Stimulated activated CD8-positive, alpha-beta memory T cell treated with anti-CD3 and anti-CD28 coated beads, Interleukin-15, amount 100 ng/mL, for 24 hours (primary cell): ENCODE data around the gene PSG6.
"Not testable (repeated sequence)": the region's sequence is repeated elsewhere in the genome, so short reads cannot be mapped to it uniquely, and the experiment has no call there.

Experiments
- DNase-seq: peaks from one replicate; pipeline ENCODE4 v3.0.0-alpha.2; 2020; ENCODE audit warnings: low read depth

The PSG6 gene

DNA sequence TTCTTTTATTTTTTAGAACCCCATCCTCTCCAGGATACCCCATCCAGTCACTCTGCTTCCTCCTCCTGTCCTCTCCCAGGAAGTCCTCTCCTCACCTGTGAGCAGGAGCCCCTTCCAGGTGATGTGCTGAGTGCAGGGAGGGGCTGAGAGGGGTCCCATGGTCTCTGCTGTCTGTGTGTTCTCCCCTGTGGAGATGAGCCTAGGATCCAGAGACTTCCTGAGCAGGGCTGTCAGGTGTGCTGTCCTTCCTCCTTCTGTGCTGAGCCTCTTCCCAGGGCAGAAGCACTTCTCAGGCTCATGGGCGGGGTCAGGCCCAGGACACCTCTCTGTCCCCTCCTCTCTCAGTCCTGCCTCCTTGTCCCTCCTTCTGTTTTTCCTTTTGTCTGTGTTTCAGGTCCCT, at the start of gene PSG6:
TSS of gene PSG6 (minus strand) at position 261 of the 400 bp plus-strand sequence. CDS start at position 159, 102 bp downstream.
- DNase-seq: not testable (repeated sequence)

DNA sequence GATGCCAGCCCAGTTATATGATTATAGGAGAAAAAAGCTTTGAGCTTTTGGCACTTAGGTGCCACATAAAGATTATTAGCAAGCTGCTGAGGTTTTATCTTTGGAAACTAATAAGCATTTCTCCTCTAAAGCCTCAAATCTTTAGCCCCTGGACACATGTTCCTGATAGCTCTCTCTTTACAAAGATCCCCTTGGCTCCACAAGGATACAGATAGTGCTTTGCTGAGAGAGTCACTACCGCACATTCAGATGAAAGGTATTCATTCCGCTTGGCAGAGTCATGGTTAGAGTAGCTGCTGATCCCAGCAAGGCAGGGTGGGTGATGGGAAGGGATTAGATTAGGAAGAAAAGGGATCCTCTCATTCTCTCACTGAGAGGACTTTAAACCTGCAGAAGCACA, 47.5 kb upstream of the PSG6 start:
- DNase-seq: no peak

DNA sequence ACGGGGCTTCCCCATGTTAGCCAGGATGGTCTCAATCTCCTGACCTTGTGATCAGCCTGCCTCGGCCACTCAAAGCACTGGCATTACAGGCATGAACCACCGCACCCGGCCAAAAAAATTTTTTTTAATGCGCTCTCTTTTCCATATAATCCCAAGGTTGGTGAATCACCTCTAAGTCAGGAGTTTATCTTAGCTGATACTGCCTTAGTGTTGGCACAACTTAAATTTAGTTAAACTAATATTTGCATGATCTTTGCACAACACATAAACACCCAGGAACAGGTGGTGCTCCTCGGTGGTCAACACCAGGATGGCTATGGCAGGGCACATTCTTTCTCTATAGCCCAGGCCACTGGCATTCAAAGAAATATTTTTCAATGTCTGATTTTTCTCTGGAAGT, 43.4 kb upstream of the PSG6 start:
- no peak for DNase-seq

DNA sequence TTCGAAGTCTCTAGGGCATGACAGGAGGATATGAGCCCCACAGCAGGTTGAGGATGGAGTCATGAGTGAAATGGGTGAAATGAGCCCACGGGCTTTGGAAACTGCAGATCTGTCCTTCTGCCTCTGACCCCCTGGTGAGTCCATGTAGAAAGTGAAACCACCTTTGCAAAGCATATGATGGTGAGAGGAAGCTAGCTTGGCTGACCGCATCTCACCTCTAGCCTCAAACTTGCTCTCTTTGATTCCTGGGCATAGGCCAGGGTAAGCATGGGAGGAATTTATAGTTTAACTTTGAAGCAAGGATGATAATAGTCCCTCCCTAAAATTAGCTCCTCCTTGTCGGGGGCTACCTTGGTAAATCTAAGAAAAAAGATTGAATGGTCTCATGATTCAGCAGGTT, 34.4 kb upstream of the PSG6 start:
- not testable (repeated sequence) for DNase-seq

DNA sequence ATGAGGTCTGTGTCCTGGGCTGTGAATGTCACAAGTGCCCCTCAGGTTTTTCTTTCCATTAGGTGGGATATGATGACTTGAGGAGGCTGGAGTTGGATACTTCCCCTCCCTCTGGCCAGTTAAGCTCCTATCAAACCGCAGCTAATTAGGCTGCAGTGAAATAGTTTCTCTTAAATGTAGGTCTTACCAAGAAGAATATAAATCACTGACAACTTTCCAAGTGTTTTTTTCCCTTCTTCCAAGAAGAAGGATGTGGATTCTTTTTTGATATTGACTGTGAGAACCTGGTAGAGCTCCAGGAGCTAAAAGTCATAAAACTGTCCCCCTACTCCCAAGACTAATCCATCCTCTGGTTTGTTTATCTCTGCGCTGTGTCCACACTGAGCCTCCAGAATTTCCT, 33.8 kb upstream of the PSG6 start:
- not testable (repeated sequence) for DNase-seq

DNA sequence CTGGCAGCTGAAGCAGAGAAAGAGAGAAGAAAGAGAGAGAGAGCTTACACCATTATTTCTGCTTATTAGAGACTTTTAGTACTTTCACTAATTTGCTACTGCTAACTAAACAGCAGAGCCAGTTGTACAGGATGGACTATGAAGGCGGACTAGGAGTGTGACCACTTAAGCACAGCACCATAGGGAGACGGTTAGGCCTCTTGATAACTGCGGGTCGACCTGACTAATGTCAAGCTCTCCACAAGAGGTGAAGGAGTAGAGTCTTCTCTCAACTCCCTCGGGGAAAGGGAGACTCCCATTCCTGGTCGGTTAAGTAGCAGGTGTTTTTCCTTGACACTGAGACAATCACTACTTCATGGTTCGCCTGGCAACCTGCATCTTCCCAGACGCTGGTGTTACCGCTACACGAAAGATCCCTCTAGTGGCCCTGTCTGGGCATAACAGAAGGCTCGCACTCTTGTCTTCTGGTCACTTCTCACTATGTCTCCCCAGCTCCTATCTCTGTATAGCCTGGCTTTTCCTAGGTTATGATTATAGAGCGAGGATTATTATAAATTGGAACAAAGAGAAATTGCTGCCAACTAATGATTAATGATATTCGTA, 24.6 kb upstream of the PSG6 start:
- no peak for DNase-seq

DNA sequence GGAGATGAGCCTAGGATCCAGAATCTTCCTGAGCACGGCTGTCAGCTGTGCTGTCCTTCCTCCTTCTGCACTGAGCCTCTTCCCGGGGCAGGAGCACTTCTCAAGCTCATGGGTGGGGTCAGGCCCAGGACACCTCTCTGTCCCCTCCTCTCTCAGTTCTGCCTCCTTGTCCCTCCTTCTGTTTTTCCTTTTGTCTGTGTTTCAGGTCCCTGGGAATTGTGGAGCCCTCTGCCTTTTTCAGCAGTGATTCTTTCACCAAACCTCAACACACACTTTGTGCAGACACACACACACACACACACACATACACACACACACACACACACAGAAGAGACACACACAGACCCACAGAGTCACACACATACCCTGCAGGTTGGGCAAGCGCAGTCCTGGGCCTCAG, 19.4 kb upstream of the PSG6 start, which contains the start of gene PSG7:
TSS of gene PSG7 (minus strand) at position 101 of the 400 bp plus-strand sequence. CDS start 131 bp downstream, outside the sequence.
- DNase-seq: not testable (repeated sequence)

DNA sequence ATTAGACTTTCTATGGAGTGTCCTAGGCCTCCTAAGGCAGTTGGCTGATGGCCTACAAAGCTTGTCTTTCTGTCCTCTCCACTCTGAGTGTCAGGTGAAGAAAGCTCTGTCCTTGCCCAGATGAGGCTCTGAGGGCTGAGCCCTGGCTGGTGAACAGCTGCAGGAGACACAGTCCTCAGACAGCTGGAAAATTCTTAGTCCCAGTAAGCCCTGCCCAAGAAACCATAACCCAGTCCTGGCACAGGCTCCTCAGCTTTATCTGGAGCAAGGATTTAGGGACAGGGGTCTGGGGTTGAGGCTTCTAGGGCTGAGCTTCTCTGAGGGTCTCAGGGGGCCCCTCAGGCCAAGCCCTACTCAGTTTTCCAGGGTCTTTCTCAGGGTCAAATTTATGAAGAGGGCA, 17.0 kb upstream of the PSG6 start:
- DNase-seq: not testable (repeated sequence)

DNA sequence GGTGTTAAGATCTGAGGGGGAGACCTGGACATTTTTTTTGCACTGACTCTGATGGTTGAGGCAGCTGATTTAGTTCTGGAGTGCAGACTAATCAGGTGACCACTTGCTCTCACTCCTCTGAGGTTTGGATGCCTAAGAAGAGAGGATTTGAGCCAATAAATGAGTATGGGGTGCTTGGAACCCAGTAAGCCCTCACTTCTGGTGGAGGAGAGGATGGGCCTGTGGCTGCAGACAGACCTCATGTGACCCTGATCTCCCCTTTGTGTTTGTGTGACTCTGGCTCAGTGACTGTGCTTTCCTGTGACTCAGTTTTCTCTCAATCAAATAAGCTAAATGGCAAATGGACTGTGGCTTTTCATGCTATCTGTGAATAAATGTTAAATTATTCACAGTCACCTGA, 16.5 kb upstream of the PSG6 start:
- not testable (repeated sequence) for DNase-seq

DNA sequence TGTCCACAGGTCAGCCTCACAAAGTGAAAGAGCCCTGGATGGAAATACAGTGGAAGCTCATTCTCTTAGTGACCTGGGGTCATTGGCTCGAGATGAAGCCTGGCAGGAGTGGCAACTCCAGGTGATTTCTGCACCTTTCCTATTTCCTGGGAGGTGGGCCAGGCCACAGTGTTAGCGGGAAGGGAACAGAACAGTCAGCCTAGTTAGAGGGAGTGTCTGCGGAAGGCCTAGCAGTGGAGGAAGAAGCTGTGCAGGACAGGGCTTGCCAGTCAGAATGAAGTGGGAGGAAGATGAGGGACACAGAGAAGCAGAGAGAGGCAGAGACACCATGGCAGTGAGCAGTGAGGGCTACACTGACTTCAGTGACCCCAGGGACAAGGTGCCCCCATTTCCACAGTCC, 15.7 kb upstream of the PSG6 start:
- DNase-seq: not testable (repeated sequence)

DNA sequence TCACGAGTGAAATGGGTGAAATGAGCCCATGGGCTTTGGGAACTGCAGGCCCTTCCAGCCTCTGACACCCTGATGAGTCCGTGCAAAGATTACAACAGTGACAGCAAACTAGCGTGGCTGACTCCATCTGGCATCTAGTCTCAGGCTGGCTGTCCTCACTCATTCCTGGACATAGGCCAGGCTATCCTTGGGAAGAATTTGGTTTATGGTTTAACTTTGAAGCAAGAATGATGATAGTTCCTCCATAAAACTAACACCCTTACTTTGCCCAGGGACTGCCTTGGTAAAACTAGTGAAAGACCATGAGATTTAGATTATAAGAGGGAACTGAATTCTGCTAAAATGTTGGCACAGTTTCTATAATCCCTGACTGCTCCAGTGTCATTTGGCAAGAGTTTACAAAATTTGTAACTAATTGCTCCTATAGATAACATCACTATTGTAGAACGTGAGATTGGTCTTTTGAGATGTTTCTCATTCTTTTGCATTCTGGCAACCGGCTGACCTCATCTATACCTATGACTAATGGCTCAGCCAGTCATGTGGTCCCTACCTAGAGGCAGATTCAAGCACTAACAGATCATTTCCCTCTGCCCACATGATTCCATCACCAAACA, 14.9 kb upstream of the PSG6 start:
- DNase-seq: not testable (repeated sequence)

DNA sequence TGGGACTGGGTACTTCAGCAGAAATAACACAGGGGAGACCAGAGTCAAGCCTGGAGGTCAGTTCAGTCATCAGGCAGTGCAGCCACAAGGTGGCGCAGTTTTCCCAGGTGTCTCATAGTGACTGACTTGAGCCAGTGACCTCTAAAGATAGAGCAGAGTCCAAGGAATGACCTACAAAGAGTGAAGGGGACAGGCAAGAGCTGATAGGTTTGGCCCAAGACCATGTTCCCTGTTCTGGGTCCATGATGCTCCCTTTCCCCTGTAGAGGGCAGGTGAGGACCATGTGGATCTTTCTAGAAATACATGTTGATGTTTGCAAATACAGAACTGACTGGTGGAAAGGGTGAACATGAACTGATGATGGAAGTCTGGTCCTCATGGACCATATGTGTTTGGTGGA, 12.5 kb upstream of the PSG6 start:
- not testable (repeated sequence) for DNase-seq

DNA sequence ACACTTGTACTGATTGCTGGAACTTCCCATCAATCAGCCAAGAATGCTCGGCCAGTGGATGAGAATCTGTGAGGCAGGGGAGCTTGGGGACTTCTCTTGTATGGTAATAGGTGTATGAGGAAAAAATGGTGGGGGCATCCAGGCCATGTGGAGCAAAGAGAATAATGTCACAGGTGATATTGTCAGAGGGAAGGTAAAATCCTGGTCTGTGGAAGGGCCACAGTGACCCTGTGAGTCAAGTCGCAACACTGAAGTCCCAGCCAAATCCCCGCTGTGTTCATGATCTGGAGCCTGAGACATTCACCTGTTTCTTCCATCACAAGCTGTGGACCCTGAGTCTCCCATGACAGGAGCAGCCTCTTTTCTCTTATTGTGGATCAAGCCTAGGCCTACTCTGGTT, 11.2 kb upstream of the PSG6 start:
- DNase-seq: no peak

DNA sequence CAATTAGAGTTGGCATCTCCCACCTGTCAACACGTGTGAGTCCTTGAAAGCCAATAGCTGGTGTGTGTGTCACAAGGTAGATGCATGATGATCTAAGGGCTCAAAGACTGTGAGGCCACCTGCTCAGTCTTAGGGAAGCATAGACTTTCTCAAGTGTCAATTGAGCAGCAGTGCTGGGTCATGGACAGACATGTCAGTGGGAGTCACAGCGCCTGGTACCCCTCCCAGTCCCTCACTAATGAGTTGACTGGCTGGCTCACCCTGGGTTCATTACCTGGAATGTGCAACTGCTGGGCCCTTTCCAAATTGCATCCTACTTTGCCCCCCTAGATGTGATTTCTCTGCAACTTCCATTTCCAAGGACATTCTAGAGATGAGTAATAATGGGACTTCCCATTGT, 9.1 kb upstream of the PSG6 start:
- DNase-seq: no peak

DNA sequence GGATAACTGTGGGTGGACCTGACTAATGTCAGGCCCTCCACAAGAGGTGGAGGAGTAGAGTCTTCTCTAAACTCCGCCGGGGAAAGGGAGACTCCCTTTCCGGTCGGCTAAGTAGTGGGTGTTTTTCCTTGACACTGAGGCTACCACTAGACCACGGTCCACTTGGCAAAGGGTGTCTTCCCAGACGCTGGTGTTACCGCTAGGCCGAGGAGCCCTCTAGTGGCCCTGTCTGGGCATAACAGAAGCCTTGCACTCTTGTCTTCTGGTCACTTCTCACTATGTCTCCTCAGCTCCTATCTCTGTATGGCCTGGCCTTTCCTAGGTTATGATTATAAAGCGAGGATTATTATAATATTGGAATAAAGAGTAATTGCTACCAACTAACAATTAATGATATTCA, 5.4 kb upstream of the PSG6 start:
- DNase-seq: not testable (repeated sequence)

DNA sequence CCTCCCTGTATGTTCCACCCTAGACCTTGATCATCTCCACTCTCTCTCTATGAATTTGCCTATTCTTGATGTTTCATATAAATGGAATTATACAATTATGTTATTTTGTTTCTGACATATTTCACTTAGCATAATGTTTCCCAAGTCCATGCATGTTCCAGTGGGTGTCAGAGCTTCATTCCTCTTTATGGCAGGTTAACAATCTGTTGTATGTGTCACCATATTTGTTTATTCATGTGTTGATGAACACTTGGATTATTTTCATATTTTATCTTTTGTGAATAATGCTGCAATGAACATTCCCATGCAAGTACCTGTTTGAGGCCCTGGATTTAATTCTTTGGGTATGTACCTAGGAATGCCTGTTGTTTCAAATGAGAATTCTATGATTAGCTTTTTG, 3.3 kb upstream of the PSG6 start:
- not testable (repeated sequence) for DNase-seq

DNA sequence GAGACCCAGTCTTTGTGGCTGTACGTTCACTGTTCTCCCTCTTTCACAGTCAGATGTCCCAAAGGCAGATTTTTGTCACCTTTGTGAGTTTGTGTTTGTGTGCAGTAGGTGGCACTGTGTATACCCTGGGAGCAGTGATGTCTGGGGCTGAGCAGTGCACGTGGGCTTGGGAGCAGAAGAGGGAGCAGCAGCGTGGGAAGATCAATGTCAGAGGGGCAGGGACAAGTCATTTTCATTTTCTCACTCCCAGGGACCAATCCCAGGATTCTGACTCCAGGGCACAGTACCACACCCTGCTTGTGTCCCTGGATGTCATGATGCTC, 2.0 kb upstream of the PSG6 start:
- DNase-seq: no peak

DNA sequence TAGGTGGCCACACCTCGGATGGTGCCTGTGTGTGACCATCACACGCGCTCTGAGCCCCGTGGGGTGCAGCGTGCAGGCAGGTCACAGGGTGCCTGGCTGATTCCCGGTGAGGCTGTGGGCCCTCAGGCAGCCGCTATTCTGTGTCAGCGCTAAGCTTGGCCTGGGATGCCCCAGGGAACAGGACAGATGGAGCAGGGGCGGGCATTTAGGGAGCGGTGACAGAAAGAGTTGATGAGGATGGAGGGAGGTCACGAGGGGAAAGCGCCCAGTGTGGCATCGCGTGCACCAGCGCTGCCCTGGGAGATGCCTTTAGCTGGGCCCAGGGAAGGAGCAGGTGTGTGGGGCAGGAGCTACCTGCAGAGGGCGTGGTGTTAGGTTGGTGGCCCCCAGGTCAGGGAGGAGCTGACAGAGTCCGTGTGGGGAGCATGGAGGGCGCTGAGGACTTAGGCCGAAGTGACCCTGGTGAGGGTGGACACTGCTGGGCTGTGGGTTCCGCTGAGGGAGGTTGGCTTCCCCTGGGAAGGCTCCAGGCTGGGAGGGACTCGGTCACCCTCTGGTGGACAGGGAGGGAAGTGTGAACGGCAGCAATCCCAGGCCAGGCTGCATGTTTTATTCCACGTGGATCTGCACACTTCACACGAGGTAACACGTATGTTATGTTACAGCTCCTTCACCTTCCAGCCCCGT, 1.5 kb upstream of the PSG6 start:
- DNase-seq: not testable (repeated sequence)

DNA sequence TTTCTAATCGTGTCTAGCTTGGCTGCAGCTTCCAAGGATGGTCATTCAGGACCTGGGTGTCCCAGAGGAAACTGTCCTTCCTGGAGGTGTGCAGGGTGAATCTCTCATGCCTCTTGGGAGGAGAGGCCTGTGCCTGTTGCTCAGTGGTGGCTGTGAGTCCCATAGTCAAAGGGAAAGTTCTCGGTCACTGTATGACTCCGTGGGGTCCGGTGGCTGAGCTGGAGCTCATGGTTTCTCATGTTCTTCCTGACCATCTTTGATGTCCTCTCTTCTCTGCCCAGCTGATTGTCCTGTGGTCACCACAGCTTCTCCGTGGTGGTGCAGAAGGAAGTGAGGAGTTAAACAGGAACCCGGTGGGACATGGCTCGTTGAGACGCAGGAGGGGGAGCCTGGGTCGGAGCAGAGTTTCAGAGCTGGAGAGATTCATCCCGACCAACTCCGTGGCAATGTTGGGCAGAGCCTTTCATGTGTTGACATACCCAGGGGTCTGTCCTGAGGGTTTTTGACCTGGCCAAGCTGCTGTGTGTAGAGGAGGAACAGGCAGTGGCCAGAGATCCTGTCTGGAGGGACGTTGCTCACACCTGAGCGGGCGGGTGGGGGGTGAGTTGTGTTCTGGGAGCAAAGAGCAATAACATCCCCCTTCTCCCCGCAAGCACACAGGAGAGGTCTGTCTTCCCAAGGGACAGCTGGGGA, 829 bp upstream of the PSG6 start:
- not testable (repeated sequence) for DNase-seq

DNA sequence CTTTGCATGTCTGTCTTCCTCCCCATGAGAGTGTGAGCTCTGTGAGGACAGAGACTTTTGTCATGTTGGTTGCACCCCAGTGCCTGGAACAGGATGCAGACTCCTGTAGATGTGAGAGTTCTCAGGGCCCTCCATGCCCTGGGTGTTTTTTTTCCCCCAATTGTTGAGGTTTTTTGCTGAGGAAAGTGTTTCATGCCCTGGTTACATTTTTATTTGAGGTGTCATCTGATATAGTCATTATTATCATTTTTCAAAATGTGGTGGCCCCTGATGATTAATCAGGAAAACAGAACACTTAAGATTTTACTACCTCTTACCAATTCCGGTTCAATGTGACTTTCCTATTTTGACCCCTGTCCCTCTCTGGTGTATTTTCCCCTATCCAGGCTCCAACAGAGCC, 763 bp downstream of the PSG6 start:
- DNase-seq: not testable (repeated sequence)

DNA sequence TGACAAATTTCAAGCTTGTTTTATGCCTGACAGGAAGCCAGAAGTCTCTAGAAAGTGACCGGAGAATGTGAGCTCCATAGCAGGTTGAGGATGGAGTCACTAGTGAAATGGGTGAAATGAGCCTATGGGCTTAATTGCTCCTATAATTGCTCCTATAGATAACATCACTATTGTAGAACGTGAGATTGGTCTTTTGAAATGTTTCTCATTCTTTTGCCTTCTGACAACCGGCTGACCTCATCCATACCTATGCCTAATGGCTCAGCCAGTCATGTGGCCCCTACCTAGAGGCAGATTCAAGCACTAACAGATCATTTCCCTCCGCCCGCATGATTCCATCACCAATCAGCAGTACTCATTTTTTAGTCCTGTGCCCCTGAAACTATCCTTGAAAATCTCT, 4.2 kb downstream of the PSG6 start:
- not testable (repeated sequence) for DNase-seq

DNA sequence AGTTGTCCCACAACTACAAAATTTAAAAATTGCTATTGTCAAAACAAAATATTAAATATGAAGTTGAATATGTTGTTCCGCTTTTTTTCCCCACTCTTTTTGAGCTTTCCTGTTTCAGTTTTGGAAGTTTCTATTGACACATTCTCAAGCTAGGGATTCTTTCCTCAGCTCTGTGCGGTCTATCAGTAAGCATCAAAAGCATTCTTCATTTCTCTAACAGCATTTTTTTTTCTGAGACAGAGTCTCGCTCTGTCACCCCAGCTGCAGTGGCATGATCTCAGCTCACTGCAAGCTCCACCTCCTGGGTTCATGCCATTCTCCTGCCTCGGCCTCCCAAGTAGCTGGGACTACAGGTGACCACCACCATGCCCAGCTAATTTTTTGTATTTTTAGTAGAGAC, 4.8 kb downstream of the PSG6 start:
- not testable (repeated sequence) for DNase-seq

DNA sequence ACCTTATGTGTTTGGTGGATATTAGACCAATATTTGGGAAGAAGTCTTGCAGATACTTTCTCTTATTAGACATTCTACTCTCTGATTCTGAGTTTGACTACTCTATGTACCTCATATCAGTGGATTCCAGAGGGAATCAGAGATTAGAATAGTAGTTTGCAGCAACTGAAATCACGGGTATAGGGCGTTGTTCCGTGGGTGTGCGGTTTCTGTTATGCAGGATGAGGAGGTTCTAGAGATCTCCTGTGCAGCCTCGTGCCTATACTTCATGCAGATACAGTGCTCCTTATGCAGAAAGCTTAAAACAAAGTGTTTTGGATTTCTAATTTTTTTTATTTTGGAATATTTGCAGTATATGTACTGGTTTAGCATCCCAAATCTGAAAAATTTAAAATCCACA, 6.0 kb downstream of the PSG6 start:
- DNase-seq: not testable (repeated sequence)
